Measurements from ENCODE around the gene ABCB1. TPM values are rescaled to one million over a fixed set of nuclear protein-coding genes. Genes with fewer than 3 reads are reported as not detected.
"Not testable (repeated sequence)": the region's sequence is repeated elsewhere in the genome, so short reads cannot be mapped to it uniquely, and the experiment has no call there.

Gene ABCB1
- total and polyA plus RNA-seq, 2 of the 8 experiments (the other 6 are each of a cell fraction or from before 2014, with no cell fraction given), result 0.51 to 1.2 TPM

DNA sequence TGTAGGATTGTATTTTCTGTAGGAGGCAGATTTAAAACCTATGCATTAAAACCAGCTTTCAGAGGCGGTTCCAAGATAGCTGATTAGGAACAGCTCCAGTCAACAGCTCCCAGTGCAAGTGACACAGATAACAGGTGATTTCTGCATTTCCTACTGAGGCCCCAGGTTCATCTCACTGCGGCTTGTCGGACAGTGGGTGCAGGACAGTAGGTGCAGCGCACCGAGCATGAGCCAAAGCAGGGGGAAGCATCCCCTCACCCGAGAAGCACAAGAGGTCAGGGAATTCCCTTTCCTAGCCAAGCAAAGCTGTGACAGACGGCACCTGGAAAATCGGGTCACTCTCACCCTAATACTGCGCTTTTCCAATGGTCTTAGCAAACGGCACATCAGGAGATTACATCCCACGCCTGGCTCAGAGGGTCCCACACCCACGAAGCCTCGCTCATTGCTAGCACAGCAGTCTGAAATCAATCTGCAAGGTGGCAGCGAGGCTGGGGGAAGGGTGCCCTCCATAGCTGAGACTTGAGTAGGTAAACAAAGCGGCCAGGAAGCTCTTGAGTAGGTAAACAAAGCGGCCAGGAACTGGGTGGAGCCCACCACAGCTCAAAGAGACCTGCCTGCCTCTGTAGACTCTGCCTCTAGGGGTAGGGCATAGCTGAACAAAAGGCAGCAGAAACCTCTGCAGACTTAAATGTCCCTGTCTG lies 135.7 kb downstream of the ABCB1 start:
- not testable (repeated sequence) for H4K5ac ChIP-seq (ENCODE audit: insufficient read length, low read depth, low read length); H3K4me1 ChIP-seq (replicated peaks in 1 of 4; ENCODE audit: control insufficient read depth in 3 of 4, insufficient read depth in 4 of 4, low read length in 3 of 4); H3K9me3 ChIP-seq (ENCODE audit: insufficient read depth in 2 of 2, low read depth in 1 of 2, low read length in 1 of 2); H3K36me3 ChIP-seq (ENCODE audit: control insufficient read depth in 2 of 4, insufficient read depth in 4 of 4, low read length in 3 of 4); H2BK120ac ChIP-seq (replicated peaks; ENCODE audit: low read depth, low read length); H2AK5ac ChIP-seq (ENCODE audit: low read depth, low read length); H4K91ac ChIP-seq (replicated peaks; ENCODE audit: insufficient read length, low read length); H3K4ac ChIP-seq (replicated peaks; ENCODE audit: insufficient read length, low read depth, low read length); H3K14ac ChIP-seq (ENCODE audit: insufficient read length); H3K23ac ChIP-seq (ENCODE audit: insufficient read length); H3K27me3 ChIP-seq (replicated peaks in 1 of 4; ENCODE audit: control insufficient read depth in 3 of 4, extremely low read depth in 1 of 4, insufficient read depth in 3 of 4, low read length in 3 of 4); H3K79me2 ChIP-seq (ENCODE audit: control insufficient read depth in 1 of 2, insufficient read depth in 2 of 2, low read length in 2 of 2); FAIRE-seq; H3K56ac ChIP-seq (replicated peaks; ENCODE audit: insufficient read length, low read depth, low read length); H3K79me1 ChIP-seq (ENCODE audit: low read depth, low read length); H3K23me2 ChIP-seq (ENCODE audit: low read depth, low read length); H4K8ac ChIP-seq (ENCODE audit: extremely low read depth, insufficient read depth, low read length); H4K20me1 ChIP-seq (replicated peaks in 1 of 2; ENCODE audit: control insufficient read depth in 1 of 2, insufficient read depth in 2 of 2, low read length in 2 of 2)
- H3K4me2 ChIP-seq (ENCODE audit: insufficient read depth in 1 of 2, low read depth in 2 of 2, low read length in 2 of 2), result peak overlapping the region; percentile 63 to 70
- H2AFZ ChIP-seq (ENCODE audit: low read length), result peak overlapping the region; percentile 96
- ChIA-PET POLR2A (ENCODE audit: partially characterized antibody) (interaction anchor here (1.5 kb wide), 2 partner anchors 9 to 18 kb away, joined by 3 to 5 read pairs; no protein-coding TSS in a partner anchor), CTCF (ENCODE audit: partially characterized antibody) (interaction anchor here (0.7 to 4.0 kb wide), 9 partner anchors 13 to 282 kb away, joined by 3 to 12 read pairs (median 3); no protein-coding TSS in a partner anchor)
- peak overlapping the region in 2 of 4 experiments; percentile 15 to 36; a peak in 1 of 7 replicates for H3K9ac ChIP-seq (replicated peaks in 1 of 4; ENCODE audit: extremely low read depth in 1 of 4, low read depth in 3 of 4, low read length in 3 of 4)
- DNase-seq (ENCODE audit: low read depth in 1 of 2, low spot score in 2 of 2), result peak; percentile 62 to 64
- TF ChIP-seq, protein P1, sequence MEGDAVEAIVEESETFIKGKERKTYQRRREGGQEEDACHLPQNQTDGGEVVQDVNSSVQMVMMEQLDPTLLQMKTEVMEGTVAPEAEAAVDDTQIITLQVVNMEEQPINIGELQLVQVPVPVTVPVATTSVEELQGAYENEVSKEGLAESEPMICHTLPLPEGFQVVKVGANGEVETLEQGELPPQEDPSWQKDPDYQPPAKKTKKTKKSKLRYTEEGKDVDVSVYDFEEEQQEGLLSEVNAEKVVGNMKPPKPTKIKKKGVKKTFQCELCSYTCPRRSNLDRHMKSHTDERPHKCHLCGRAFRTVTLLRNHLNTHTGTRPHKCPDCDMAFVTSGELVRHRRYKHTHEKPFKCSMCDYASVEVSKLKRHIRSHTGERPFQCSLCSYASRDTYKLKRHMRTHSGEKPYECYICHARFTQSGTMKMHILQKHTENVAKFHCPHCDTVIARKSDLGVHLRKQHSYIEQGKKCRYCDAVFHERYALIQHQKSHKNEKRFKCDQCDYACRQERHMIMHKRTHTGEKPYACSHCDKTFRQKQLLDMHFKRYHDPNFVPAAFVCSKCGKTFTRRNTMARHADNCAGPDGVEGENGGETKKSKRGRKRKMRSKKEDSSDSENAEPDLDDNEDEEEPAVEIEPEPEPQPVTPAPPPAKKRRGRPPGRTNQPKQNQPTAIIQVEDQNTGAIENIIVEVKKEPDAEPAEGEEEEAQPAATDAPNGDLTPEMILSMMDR (IDR thresholded peaks at IDR 0.05; ENCODE audit: control extremely low read depth in 1 of 3, insufficient read depth in 1 of 3, low read depth in 1 of 3, low read length in 3 of 3), result peak in 2 of 3 experiments; percentile 7 to 17; a peak in 1 of 4 replicates
- 0 out of 2 replicates have a peak, but pooled peaks have one; percentile 33 for TF ChIP-seq SP1 (IDR thresholded peaks at IDR 0.05; ENCODE audit: low read depth, low read length)
- TF ChIP-seq ASH2L (IDR thresholded peaks at IDR 0.05; ENCODE audit: low read length), result peak; percentile 85
- TF ChIP-seq RBBP5 (IDR thresholded peaks at IDR 0.05; ENCODE audit: borderline replicate concordance, low read depth, low read length), result 0 out of 2 replicates have a peak, but pooled peaks have one; percentile 78
- 0 out of 2 replicates have a peak overlapping the region, but pooled peaks have one; percentile 90 for H2BK20ac ChIP-seq (ENCODE audit: low read length)
- H2BK15ac ChIP-seq (ENCODE audit: low read length), result peak overlapping the region; percentile 13; the same call in 1 of the 2 replicates
- H3K4me3 ChIP-seq (ENCODE audit: extremely low read depth in 1 of 4, insufficient read depth in 2 of 4, low read depth in 3 of 4, low read length in 4 of 4), result peak overlapping the region in 3 of 4 experiments; percentile 3 to 40 (median 25); a peak in 5 of 8 replicates
- peak overlapping the region; percentile 90; the same call in 1 of the 2 replicates for H2BK12ac ChIP-seq (ENCODE audit: low read depth, low read length)
- 0 out of 2 replicates have a peak overlapping the region, but pooled peaks have one; percentile 78 for H2BK5ac ChIP-seq (ENCODE audit: low read depth, low read length)
- 51% methylated on average over 16 of the region's 16 CpGs; no CpG with 5 or more reads in 1 of the 2 experiments for WGBS, 2 experiments (ENCODE audit: extremely low coverage in 1 of 2, insufficient coverage in 1 of 2, insufficient read length in 1 of 2, insufficient replicate concordance in 2 of 2, low coverage in 1 of 2, low lambda C conversion rate in 2 of 2, missing lambda C conversion rate in 1 of 2)
- H3K27ac ChIP-seq (ENCODE audit: low read depth, low read length), result peak overlapping the region; percentile 56
- peak overlapping the region; percentile 60; the same call in 1 of the 2 replicates for H3K18ac ChIP-seq (ENCODE audit: extremely low read depth, low read length)
